ENCODE measurements around the gene PRRG1.
A peak's percentile ranks its signal among the peaks of the same experiment; 100 is the strongest.
"Not testable (repeated sequence)": the region's sequence is repeated elsewhere in the genome, so short reads cannot be mapped to it uniquely, and the experiment has no call there.

PRRG1 gene

DNA sequence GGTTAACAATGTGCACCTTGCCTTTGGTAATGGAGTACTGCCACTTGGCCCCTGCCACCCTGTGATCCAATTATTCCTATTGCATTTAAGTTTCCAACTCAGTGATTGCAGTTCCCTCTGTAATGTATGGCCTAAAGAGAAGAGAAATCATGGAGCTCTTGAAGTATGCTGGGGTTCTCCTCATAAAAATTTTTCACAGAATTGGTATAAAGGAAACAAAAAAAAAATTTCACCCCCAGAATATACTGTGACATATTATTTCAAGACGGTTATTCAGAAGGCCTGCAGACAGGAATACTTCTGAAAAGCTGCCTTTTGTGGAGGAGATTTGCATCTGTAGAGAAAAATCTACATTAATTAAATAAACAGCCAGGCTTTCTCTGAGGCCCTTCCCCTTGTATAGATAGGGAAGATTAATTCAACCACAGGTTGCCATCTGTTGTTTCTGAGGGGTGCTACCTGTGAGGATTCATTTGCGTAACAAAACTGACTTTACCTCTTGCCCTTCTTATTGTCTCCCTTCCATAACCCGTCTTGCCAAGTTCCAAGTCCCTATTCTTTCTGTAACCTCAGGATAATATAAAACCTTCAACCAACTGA lies 127.5 kb downstream of the PRRG1 start:
- DNase-seq, result no peak

DNA sequence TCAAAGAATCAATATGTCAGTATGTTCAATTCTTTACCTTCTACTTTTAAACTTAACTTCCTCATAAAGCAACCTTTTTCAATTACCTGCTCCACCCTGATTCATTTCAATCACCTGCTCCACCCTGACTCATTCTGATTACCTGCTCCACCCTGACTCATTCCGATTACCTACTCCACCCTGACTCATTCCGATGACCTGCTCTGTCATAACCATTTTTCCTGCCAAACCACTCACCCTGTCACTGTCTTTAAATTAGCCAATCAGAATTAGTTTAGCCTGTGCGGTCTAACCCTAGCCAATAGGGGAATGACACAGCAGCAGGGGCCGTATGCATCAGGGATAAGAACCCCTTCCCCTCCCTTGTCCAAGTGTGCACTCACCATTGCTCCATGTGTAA lies 135.2 kb downstream of the PRRG1 start:
- DNase-seq, result not testable (repeated sequence)

DNA sequence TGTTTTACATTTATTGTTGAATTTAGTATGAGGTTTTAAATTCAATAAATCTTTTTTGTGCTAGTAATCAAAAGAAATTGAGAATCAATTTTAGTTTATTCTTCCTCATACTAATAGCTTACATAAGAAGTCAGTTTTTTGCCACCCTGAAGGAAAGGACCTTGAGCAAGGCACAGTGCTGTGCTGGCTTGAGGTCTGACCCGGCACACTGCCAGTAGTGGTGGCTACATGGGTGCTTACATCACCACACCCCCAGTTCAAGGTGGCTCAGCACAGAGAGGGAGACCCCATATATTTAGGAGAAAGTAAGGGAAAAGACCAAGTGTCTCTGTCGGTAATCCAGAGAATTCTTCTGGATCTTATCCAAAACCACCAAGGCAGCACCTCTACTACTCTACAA lies 136.3 kb downstream of the PRRG1 start:
- DNase-seq, result no peak

DNA sequence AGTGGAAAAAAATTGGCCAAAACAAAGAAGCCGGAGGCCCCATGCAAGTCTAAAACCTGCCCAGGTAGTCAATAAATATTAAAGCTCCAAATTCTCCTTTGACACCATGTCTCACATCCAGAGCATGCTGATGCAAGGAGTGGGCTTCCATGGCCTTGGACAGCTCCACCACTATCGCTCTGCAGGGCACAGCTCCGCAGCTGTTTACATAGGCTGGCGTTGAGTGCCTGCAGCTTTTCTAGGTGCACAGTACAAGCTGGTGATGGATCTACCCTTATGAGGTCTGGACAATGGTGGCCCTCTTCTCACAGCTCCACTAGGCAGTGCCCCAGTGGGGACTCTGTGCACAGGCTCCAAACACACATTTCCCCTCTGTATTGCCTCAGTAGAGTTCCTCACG lies 138.1 kb downstream of the PRRG1 start:
- DNase-seq, result no peak

DNA sequence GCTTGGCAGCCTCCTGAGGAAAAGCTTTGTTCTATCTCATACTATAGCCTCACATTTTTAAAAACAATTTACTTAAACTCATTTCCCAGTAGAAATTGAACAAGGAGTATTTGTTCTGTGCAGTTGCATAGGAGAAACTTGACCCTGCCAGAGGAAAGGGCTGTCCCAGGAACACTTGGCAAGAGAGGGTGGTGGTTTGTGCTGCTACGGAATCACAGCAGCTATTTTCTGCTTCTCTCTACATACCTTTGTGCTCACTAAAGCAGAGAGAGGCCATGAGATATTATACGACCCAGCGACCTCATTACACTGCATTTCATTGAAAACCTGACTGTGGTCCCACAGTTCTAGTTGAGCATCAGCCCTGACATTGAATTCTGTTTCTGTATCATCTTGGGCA lies 139.2 kb downstream of the PRRG1 start:
- no peak for DNase-seq

DNA sequence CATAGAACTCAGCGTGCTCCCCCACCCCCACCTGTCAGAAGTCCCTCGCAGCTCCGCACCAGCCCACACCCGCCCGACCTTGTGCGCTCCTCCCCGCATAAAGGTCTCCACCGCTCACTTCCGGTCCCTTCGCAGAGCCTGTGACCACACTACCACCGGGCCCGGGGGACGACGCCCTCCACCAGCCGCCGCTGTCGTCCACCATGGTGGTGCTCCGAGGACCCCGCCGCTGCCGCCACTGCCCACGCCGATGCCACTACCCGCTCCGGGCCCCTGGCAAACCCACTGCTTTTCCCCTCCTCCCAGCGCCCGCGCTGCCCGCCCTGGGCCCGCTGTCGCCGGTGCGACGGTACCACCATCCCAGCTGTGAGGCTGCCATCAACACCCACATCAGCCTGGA lies 142.5 kb downstream of the PRRG1 start:
- DNase-seq, result no peak

DNA sequence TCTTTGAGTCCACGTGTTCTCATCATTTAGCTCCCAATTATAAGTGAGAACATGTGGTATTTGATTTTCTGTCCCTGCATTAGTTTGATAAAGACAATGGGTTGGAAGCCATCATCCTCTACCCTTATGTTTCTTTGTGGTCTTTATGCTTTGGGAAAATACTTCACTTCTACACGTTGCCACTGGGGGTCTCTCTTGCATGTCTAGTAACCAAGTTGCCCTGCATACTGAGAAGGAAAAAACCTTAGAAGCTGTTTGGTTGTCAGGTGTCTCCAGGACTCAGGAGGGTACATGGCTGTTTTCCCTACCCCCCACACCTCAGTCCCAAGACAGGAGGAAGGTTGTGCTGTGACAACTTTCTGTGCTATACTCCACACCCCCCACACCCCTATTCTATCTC lies 146.6 kb downstream of the PRRG1 start:
- DNase-seq, result peak; percentile 6

DNA sequence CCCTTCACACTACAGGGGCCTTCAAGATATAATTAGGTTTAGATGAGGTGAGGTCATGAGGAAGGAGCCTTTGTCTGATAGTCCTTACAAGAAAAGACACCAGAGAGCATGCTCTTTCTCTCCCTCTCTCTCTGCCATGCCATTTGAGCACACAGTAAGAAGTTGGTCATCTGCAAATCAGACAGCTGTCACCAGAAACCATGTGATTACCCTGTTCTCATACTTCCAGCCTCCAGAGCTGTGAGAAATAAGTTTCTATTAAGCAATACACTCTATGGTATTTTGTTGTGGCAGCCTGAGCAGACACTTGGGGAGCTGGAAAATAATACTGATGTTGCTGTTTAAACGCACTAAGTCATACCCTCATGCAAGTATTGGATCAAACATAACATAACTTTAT lies 148.0 kb downstream of the PRRG1 start:
- not testable (repeated sequence) for DNase-seq

DNA sequence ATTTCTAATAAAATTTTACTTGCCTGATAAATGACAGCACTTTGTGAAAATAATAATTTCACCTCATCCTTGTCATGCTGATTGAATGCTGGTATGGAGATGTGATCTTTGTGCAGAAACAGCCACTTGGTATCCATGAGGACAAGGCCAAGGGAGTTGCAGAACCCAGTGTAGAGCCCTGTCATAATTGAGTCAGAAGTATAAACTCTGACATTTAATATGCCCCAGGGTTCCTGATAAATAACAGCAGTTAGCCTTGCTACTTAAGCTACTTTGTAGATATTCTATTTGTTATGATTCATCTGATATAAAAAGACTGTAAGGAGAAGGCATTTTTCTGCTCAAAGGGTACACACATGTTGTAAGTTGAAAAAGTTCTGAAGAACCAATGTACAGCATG lies 149.2 kb downstream of the PRRG1 start:
- DNase-seq, result not testable (repeated sequence)

DNA sequence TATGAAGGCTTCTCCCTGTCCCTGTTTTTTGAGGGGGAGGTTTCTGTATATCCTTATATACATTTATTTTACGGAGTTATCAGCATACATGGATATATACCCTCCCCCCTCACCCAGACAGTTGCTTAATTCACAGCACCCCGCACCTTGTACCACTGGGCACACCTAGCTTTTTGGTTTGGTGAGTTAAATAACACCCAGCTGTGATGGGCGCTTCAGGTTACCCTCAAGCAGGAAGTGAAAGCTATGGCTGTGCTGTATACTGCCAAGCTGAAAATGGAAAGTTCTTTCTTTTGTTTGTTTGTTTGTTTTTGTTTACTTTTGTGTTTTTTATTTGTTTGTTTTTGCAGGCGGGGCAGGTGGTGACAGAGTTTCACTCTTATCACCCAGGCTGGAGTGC lies 150.5 kb downstream of the PRRG1 start:
- DNase-seq, result not testable (repeated sequence)

DNA sequence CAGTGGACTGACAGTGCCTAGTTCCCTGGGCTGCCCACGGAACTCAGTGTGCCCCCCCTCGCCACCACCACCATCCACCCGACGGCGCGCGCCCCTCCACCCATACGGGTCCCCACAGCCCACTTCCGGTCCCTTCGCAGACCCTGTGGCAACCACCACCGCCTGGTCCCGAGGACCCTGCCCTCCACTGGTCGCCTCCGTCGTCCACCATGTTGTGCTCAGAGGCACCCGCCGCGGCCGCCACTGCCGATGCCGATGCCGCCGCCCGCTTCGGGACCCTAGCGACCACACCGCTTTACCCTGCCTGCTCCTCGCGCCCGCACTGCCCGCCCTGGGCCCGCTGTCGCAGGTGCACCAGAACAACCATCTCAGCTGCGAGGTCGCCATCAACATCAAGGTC lies 155.8 kb downstream of the PRRG1 start:
- no peak for DNase-seq
